Panc1 (cell line): ENCODE results near the gene MBOAT1.

ENCODE experiments used
- CTCF ChIP-seq: fragments of 450-650 bp; IDR thresholded peaks from 2 replicates; pipeline ENCODE4 v1.5.1; 2017; ENCODE audit warnings: mild to moderate bottlenecking
- POLR2AphosphoS5 ChIP-seq: IDR thresholded peaks from 2 replicates; pipeline ENCODE4 v1.6.1; 2012; ENCODE audit warnings: mild to moderate bottlenecking, low read depth, low read length, moderate library complexity
- REST ChIP-seq, 2 experiments: IDR thresholded peaks; 2 replicates each; pipeline ENCODE4 v1.6.1; 2011 to 2012; ENCODE audit warnings: low read depth in 2 of 2, control low read depth in 1 of 2, low read length in 1 of 2, mild to moderate bottlenecking in 1 of 2, moderate library complexity in 1 of 2; ENCODE audit not compliant: insufficient read depth in 1 of 2
- SIN3A ChIP-seq: IDR thresholded peaks from 2 replicates; pipeline ENCODE4 v1.6.1; 2012; ENCODE audit warnings: low read depth, mild to moderate bottlenecking, low read length, moderate library complexity, borderline replicate concordance; ENCODE audit not compliant: insufficient read depth
- TCF7L2 ChIP-seq: IDR thresholded peaks from 2 replicates; pipeline ENCODE4 v1.6.1; 2011; ENCODE audit warnings: mild to moderate bottlenecking, low read depth, low read length, inconsistent platforms

- TF ChIP-seq CTCF (no peak), POLR2AphosphoS5 (no peak), SIN3A (no peak), REST (IDR thresholded peaks at IDR 0.05; ENCODE audit: insufficient read depth in 1 of 2, low read depth in 2 of 2, low read length in 1 of 2) (no peak), TCF7L2 (no peak)
Measured at GRCh38 chr6:20220359-20220758, 8.1 kb upstream of the MBOAT1 start.
